H9 (cell line): ENCODE results near the gene XPR1. TPM values are rescaled to one million over a fixed set of nuclear protein-coding genes. Genes with fewer than 3 reads are reported as not detected.
A peak's percentile ranks its signal among the peaks of the same experiment; 100 is the strongest.

ENCODE experiments used
- DNase-seq: peaks from one replicate; pipeline ENCODE4 v3.0.0-alpha.2; 2017
- H2AFZ ChIP-seq: one replicate; pipeline ENCODE4 v1.6.1; 2013; ENCODE audit warnings: mild to moderate bottlenecking, low read length, control low read depth, moderate library complexity
- H2AK5ac ChIP-seq: 2 replicates; pipeline ENCODE4 v1.6.1; 2013; ENCODE audit warnings: low read length, control low read depth, mixed read lengths; ENCODE audit not compliant: insufficient read length
- H2BK120ac ChIP-seq: one replicate; pipeline ENCODE4 v1.6.1; 2013; ENCODE audit warnings: low read depth, mild to moderate bottlenecking, low read length, control low read depth, inconsistent platforms; ENCODE audit not compliant: poor library complexity, severe bottlenecking
- H2BK12ac ChIP-seq: 2 replicates; pipeline ENCODE4 v1.6.1; 2013; ENCODE audit warnings: low read length, control low read depth, mixed read lengths, low read depth; ENCODE audit not compliant: insufficient read length
- H2BK15ac ChIP-seq: 2 replicates; pipeline ENCODE4 v1.6.1; 2013; ENCODE audit warnings: low read depth, low read length, control low read depth
- H2BK20ac ChIP-seq: one replicate; pipeline ENCODE4 v1.6.1; 2013; ENCODE audit warnings: low read depth, mild to moderate bottlenecking, low read length, control low read depth, inconsistent platforms; ENCODE audit not compliant: poor library complexity, severe bottlenecking
- H2BK5ac ChIP-seq: 2 replicates; pipeline ENCODE4 v1.6.1; 2013; ENCODE audit warnings: low read length, control low read depth, mixed read lengths; ENCODE audit not compliant: insufficient read length
- H3K14ac ChIP-seq: 2 replicates; pipeline ENCODE4 v1.6.1; 2013; ENCODE audit warnings: low read length, control low read depth; ENCODE audit not compliant: insufficient read depth
- H3K18ac ChIP-seq: 2 replicates; pipeline ENCODE4 v1.6.1; 2013; ENCODE audit warnings: low read depth, mild to moderate bottlenecking, mixed read lengths, low read length, control low read depth; ENCODE audit not compliant: insufficient read length
- H3K23ac ChIP-seq: 2 replicates; pipeline ENCODE4 v1.6.1; 2013; ENCODE audit warnings: low read length, control low read depth, mixed read lengths, low read depth; ENCODE audit not compliant: insufficient read length
- H3K23me2 ChIP-seq: 2 replicates; pipeline ENCODE4 v1.6.1; 2013; ENCODE audit warnings: low read depth, mild to moderate bottlenecking, mixed read lengths, low read length, control low read depth; ENCODE audit not compliant: insufficient read length, poor library complexity, severe bottlenecking
- H3K27ac ChIP-seq: 2 replicates; pipeline ENCODE4 v1.5.1; 2013; ENCODE audit warnings: low read length, control low read depth, mixed read lengths, low read depth; ENCODE audit not compliant: insufficient read length
- H3K27me3 ChIP-seq: 2 replicates; pipeline ENCODE4 v1.6.1; 2013; ENCODE audit warnings: low read length, control low read depth, inconsistent platforms; ENCODE audit not compliant: insufficient read depth
- H3K4ac ChIP-seq: 2 replicates; pipeline ENCODE4 v1.6.1; 2013; ENCODE audit warnings: low read depth, mild to moderate bottlenecking, control low read depth, inconsistent platforms, low read length, moderate library complexity
- H3K4me1 ChIP-seq: 2 replicates; pipeline ENCODE4 v1.6.1; 2013; ENCODE audit warnings: low read length, control low read depth, inconsistent platforms; ENCODE audit not compliant: insufficient read depth
- H3K4me2 ChIP-seq: 2 replicates; pipeline ENCODE4 v1.6.1; 2013; ENCODE audit warnings: low read length, control low read depth, mixed read lengths; ENCODE audit not compliant: insufficient read length, insufficient read depth
- H3K56ac ChIP-seq: 2 replicates; pipeline ENCODE4 v1.6.1; 2013; ENCODE audit warnings: low read depth, mild to moderate bottlenecking, mixed read lengths, low read length, control low read depth; ENCODE audit not compliant: insufficient read length
- H3K79me1 ChIP-seq: 2 replicates; pipeline ENCODE4 v1.6.1; 2013; ENCODE audit warnings: low read depth, mild to moderate bottlenecking, moderate library complexity, low read length, control low read depth, inconsistent platforms; ENCODE audit not compliant: insufficient read depth, poor library complexity, severe bottlenecking
- H3K79me2 ChIP-seq: 2 replicates; pipeline ENCODE4 v1.6.1; 2013; ENCODE audit warnings: low read length, control low read depth, inconsistent platforms; ENCODE audit not compliant: insufficient read depth
- H3K9ac ChIP-seq: 2 replicates; pipeline ENCODE4 v1.6.1; 2013; ENCODE audit warnings: low read length, control low read depth, mixed read lengths; ENCODE audit not compliant: insufficient read length; ENCODE audit errors: extremely low read depth
- H3K9me3 ChIP-seq: one replicate; pipeline ENCODE4 v1.6.1; 2013; ENCODE audit warnings: low read depth, low read length, inconsistent platforms; ENCODE audit not compliant: control insufficient read depth
- H3T11ph ChIP-seq: one replicate; pipeline ENCODE4 v1.6.1; 2013; ENCODE audit warnings: mild to moderate bottlenecking, low read length, control low read depth, inconsistent platforms
- H4K20me1 ChIP-seq: one replicate; pipeline ENCODE4 v1.6.1; 2013; ENCODE audit not compliant: control insufficient read depth, insufficient read length, insufficient read depth
- H4K5ac ChIP-seq: 2 replicates; pipeline ENCODE4 v1.6.1; 2013; ENCODE audit warnings: low read depth, mild to moderate bottlenecking, mixed read lengths, low read length, control low read depth; ENCODE audit not compliant: insufficient read length
- H4K8ac ChIP-seq: replicated peaks from 2 replicates; pipeline ENCODE4 v1.6.1; 2013; ENCODE audit warnings: low read length, control low read depth, mixed read lengths, low read depth; ENCODE audit not compliant: insufficient read length
- H4K91ac ChIP-seq: 2 replicates; pipeline ENCODE4 v1.6.1; 2013; ENCODE audit warnings: low read depth, mild to moderate bottlenecking, moderate library complexity, mixed read lengths, low read length, control low read depth; ENCODE audit not compliant: insufficient read length
- H3K27ac Mint-ChIP-seq, 3 experiments: 2 replicates in 2 of 3; 3 replicates in 1 of 3; pipeline ENCODE4 v1.8.0; 2020 to 2021; ENCODE audit warnings: mixed read lengths in 3 of 3, mild to moderate bottlenecking in 1 of 3, moderate library complexity in 1 of 3
- H3K27me3 Mint-ChIP-seq: 2 replicates; pipeline ENCODE4 v1.8.0; 2021; ENCODE audit warnings: low read depth, mild to moderate bottlenecking, moderate library complexity, mixed read lengths
- H3K36me3 Mint-ChIP-seq, 3 experiments: 2 replicates in 2 of 3; 3 replicates in 1 of 3; pipeline ENCODE4 v1.8.0; 2020 to 2021; ENCODE audit warnings: low read depth in 3 of 3, mixed read lengths in 3 of 3; ENCODE audit not compliant: insufficient read depth in 1 of 3
- H3K4me1 Mint-ChIP-seq, 2 experiments: 2 replicates each; pipeline ENCODE4 v1.8.0; 2020; ENCODE audit warnings: mixed read lengths in 2 of 2
- H3K4me3 Mint-ChIP-seq, 2 experiments: 2 replicates in 1 of 2; 3 replicates in 1 of 2; pipeline ENCODE4 v1.8.0; 2020 to 2021; ENCODE audit warnings: mild to moderate bottlenecking in 2 of 2, mixed read lengths in 2 of 2, moderate library complexity in 1 of 2
- H3K9me3 Mint-ChIP-seq, 2 experiments: 2 replicates in 1 of 2; 3 replicates in 1 of 2; pipeline ENCODE4 v1.8.0; 2020; ENCODE audit warnings: mild to moderate bottlenecking in 2 of 2, mixed read lengths in 2 of 2, moderate library complexity in 1 of 2
- WGBS: extraction: QIAGEN DNeasy Blood & Tissue Kit; methylation state at CpG from one replicate; pipeline ENCODE4 v1.1.7; 2013; ENCODE audit warnings: missing lambda C conversion rate, low lambda C conversion rate, mixed read lengths; ENCODE audit not compliant: insufficient read length; ENCODE audit errors: extremely low coverage; 5-methylcytosine and 5-hydroxymethylcytosine counted together
- total RNA-seq: library from RNA; stranded (reverse); gene quantifications from 2 replicates; pipeline ENCODE4 v1.2.1, GENCODE V29; 2021
- TF ChIP-seq, protein P1 (sequence below): fragments of 200-600 bp; sonication (generic); conservative IDR thresholded peaks from 3 replicates; pipeline ENCODE4 v1.8.0; 2021; ENCODE audit warnings: antibody characterized with exemption, mild to moderate bottlenecking

The XPR1 gene
- total RNA-seq, 1 experiment from 2014 or later: 34.1 TPM

DNA sequence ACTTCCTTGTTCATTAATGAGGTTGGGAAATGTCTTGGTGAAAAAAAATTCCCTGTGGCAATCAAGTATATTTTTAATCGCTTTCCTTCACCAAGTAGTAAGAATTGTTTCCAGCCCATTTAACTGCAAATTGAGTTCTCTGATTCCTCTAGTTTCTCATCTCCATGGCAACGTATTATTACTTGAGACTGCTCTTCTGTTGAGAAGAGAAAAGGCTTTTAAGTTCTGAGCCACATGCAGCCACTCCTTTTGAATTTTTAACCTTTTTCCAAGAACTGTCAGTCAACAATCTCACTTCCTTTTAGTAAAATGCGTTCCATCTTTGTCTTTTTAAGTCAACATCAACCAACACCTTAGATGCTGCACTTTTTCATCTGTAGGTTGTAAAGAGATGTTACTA lies 205.2 kb downstream of the XPR1 start:
- no peaks in the 10 kb centered on the region for H3K27me3 Mint-ChIP-seq
- no peak overlapping the region for H2BK20ac ChIP-seq
- no peak overlapping the region for H3K9ac ChIP-seq
- H3K79me1 ChIP-seq: no peaks in the 10 kb centered on the region
- H3K56ac ChIP-seq: no peak overlapping the region
- no peak overlapping the region for H3K27ac ChIP-seq
- H2BK120ac ChIP-seq: no peak overlapping the region
- H3K4ac ChIP-seq: no peak overlapping the region
- H3K23me2 ChIP-seq: no peaks in the 10 kb centered on the region
- H2BK12ac ChIP-seq: no peak overlapping the region
- no peaks in the 10 kb centered on the region for H3K79me2 ChIP-seq
- TF ChIP-seq, protein P1, sequence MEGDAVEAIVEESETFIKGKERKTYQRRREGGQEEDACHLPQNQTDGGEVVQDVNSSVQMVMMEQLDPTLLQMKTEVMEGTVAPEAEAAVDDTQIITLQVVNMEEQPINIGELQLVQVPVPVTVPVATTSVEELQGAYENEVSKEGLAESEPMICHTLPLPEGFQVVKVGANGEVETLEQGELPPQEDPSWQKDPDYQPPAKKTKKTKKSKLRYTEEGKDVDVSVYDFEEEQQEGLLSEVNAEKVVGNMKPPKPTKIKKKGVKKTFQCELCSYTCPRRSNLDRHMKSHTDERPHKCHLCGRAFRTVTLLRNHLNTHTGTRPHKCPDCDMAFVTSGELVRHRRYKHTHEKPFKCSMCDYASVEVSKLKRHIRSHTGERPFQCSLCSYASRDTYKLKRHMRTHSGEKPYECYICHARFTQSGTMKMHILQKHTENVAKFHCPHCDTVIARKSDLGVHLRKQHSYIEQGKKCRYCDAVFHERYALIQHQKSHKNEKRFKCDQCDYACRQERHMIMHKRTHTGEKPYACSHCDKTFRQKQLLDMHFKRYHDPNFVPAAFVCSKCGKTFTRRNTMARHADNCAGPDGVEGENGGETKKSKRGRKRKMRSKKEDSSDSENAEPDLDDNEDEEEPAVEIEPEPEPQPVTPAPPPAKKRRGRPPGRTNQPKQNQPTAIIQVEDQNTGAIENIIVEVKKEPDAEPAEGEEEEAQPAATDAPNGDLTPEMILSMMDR: no peak
- no peak overlapping the region for H3K14ac ChIP-seq
- no peak overlapping the region for H3K4me3 Mint-ChIP-seq
- no peak overlapping the region for H2AK5ac ChIP-seq
- no peak overlapping the region for H4K5ac ChIP-seq
- DNase-seq: no peak
- peaks cover 26 to 35% of the 10 kb centered on the region in 2 experiments for H3K4me1 Mint-ChIP-seq
- no peaks in the 10 kb centered on the region for H4K20me1 ChIP-seq
- H4K91ac ChIP-seq: no peak overlapping the region
- H3K27me3 ChIP-seq: no peaks in the 10 kb centered on the region
- no peaks in the 10 kb centered on the region for H3K9me3 ChIP-seq
- no peak overlapping the region for H2BK15ac ChIP-seq
- peaks cover 13 to 15% of the 10 kb centered on the region in 2 experiments for H3K9me3 Mint-ChIP-seq
- H2BK5ac ChIP-seq: no peak overlapping the region
- no peak overlapping the region for H3T11ph ChIP-seq
- no peak overlapping the region for H4K8ac ChIP-seq
- H3K4me2 ChIP-seq: no peak overlapping the region
- peak overlapping the region; percentile 1 to 93 (median 13); a peak in 3 of 7 replicates for H3K27ac Mint-ChIP-seq
- no CpG with 5 or more reads among the region's 3 CpGs for WGBS
- peaks cover 16 to 24% (median 19%) of the 10 kb centered on the region in 3 experiments for H3K36me3 Mint-ChIP-seq
- H3K18ac ChIP-seq: no peak overlapping the region
- H3K4me1 ChIP-seq: no peaks in the 10 kb centered on the region
- H2AFZ ChIP-seq: no peak overlapping the region
- H3K23ac ChIP-seq: no peak overlapping the region
